Effector CD4-positive, alpha-beta T cell (primary cell): ENCODE data around the gene BORCS6.

Experiments used
- DNase-seq: peaks from one replicate; pipeline ENCODE4 v3.0.0-alpha.2; 2020

BORCS6 gene

DNA sequence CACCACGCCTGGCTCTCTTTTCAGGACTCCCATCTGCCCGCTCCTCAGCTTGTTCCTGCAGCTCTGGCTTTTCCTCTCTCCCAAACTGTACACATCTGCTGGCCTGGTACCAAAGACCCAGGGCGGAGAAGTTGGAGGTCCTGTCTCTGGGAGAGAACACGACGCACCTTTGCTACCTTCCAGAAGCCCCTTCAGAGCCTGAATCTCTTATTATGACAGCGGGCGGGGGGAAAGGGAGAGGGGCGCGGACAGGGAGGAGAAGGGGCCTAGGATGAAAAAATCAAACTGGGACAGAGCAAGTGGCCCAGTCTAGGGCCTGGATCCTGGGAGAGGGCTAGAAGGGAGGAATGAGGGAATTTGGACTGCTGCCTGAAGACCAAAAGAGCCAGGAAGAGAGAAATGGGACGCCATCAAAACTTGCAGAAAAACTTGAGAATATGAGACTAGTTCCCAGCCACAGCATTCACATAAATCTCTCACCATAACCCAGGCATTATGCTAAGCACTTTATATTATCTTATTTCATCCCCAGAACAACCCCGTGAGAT, 35.3 kb downstream of the BORCS6 start:
- DNase-seq: no peak

DNA sequence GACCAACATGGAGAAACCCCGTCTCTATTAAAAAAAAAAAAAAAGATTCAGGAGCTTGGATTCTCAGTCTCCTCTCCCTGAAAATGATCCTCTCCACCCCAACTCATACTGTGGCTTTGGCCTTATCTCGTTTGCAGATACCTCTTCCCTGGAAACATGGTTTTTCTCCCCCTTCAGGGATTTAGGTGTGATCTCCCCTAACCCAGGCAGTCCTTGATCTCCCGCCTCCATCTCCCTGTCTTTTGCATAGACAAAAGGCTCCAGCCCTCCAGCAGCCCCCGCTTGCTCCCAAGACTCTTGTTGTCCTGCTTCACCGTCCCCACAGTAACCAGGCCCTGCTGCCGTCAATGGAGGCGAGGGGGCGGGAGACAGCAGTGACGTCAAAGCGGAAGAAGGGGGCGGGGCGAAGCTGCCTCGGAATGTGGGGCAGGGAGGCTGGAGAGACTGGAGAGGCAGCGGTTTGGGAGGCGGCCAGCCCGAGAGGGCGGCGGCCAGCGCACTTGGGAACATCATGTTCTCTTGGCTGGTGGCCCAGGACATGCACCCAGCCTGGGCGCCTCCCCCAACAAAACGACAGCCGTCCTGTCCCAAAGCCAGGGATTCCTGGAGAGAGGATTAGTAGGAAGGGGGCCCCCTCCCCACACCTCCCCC, 35.9 kb downstream of the BORCS6 start:
- DNase-seq: peak; percentile 89

DNA sequence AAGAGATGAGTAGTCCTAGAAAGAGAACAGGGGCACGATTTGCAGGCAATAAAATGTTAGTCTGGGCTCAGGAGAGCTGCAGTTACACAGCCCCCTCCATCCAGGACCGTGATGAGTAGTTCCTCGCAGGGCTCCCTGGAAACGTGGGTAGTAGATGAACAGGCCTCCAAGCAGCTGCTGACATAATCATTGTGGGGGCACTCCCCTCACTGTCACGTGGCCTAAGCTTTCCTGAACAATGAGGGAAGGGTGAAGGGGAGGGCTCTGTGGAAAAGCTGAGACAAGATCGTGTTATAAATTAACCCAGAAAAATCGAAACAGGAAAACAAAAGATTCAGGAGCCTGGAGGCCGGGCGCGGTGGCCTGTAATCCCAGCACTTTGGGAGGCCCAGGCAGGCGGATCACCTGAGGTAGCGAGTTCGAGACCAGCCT, 36.4 kb downstream of the BORCS6 start:
- peak; percentile 30 for DNase-seq

DNA sequence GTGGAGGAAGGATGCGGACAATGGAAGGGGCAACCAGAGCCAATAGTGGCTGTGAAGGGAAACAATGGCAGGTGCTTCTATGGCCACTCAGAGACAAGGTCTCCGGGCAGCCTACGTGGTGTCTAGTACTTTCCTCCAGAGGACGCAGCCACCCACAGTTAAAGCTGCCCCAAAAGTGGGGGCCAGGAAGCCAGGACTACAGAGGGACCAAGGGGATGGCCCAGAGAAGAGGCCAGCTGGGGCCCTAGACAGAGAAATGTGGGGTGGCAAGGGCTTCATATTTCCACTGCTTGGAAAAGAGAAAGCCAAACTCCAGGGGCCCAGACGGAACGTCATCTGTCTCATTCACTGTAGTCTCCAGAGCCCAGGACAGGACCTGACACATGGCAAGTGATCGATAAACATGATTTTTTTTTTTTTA, 36.9 kb downstream of the BORCS6 start:
- DNase-seq: peak; percentile 3

DNA sequence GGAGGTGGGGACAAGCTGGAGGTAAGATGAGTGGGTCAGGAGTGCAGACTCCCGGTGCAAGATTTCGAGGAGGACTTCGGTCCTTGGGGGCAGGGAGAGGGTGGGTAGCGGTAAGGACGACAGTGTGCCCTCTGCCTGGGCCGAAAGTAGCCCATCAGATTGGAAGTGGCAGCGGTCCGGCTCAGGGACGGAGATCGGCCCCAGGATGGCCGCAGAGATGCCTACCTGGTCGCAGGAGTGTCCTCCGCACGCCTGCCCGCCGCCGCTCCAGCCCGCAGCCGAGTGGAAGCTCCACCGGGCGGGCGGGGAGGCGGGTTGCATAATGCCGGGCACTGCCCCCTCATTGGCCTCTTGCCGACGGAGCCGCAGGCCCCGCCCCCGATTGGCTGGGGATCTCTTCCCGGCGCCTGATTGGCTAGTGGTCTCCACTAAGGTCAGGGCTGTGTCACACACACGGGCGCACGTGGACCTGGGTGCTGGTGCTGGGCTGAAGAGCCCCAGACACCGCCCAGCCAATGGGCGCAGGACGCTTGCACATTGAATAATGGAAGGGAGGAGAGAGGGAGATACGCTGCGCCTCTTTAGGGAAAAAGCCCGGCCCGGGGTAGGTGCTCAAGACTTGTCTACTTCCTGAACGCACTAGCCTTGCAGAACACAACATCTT, 37.7 kb downstream of the BORCS6 start, which contains the start of gene PER1:
TSS of gene PER1 (minus strand) at position 293 of the 664 bp plus-strand sequence. CDS start 1,698 bp downstream, outside the sequence.
- DNase-seq: peak; percentile 80

DNA sequence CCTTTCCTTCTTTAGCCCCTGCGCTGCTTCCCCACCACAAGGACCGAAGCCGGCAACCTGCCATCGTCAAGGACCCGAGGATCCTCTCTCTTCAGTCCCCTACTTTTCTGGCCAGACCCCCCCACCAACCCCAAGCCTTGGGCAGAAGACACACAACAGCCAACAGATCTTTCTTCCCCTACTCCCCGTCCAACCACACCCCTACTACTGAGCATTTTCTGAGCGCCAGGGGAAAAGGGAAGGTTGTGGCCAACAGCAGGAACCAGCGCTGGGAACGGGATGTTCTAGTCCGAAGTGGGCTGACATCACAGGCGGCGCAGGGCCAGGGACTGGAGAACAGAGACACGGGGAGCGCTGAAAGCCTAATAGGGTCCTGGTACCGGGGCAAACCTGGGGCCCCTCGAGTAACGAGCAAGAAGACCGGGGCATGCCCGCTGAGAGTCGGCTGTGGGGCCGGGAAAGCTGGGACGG, 38.3 kb downstream of the BORCS6 start:
- peak; percentile 38 for DNase-seq

DNA sequence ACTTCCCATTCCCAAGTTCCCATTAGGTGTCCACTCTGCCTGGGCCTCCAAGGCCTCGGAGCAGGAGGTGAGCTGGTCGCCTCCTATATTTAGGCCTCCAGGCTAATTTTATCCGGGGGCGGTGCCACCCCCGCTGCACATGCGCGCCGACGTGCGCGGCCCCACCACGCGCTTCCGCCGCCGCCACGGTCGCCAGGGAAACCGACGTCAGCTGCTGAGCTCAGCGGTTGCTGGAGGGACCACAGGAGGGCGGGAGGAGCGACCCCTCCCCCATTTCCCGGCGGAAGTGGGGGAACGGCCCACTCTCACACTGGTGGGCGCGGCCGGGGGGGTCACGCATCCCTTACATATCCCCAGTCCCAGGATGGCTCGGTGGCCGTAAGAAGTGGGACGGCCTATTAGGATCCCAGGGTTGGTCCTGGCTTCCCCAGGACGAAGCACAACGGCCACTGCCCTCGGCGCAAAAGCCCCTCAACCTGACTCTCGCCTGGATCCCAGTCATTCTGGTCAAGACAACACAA, 38.8 kb downstream of the BORCS6 start:
- DNase-seq: peak; percentile 88

DNA sequence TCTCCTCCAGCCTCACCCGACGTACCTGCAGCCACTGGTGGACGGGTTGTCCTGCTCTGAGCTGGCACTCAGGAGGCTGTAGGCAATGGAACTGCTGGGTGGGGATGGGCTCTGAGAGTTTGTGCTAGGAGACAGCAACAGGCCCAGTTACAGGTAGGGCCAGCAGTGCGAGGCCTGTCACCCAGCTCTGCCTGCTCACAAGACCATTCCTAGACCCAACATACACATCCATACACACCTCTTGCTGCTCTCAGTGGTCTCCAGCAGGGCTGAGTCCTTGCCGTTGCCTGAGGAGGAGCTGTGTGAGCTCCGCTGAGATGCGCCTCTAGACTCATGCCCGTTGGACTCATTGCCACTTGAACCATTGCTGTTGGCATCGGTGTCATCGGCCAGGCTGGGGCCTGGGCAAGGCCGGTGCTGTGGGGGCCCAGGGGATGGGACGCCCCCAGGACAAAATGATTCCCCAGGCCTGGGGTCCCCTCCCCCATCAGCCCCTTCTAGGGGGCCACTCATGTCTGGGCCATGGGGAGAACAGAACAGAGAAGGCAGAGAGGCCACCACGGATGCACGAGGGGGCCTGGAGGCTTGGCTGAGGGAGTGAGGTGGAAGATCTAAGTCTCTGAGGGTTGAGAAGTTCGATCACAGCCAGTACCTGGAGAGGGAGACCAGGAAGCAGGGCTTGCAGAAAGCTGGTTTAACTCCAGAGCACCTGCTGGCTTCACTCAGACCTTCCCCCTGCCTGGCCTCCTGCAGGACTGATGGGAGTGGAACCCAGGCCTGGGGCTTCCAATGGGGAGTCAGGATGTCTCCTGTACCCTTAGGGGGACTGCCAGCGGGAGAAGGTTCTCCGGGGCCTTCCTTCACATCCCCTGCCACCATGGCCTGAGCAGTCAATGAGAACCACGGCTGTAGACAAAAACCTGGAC, 39.5 kb downstream of the BORCS6 start:
- DNase-seq: peak; percentile 6

DNA sequence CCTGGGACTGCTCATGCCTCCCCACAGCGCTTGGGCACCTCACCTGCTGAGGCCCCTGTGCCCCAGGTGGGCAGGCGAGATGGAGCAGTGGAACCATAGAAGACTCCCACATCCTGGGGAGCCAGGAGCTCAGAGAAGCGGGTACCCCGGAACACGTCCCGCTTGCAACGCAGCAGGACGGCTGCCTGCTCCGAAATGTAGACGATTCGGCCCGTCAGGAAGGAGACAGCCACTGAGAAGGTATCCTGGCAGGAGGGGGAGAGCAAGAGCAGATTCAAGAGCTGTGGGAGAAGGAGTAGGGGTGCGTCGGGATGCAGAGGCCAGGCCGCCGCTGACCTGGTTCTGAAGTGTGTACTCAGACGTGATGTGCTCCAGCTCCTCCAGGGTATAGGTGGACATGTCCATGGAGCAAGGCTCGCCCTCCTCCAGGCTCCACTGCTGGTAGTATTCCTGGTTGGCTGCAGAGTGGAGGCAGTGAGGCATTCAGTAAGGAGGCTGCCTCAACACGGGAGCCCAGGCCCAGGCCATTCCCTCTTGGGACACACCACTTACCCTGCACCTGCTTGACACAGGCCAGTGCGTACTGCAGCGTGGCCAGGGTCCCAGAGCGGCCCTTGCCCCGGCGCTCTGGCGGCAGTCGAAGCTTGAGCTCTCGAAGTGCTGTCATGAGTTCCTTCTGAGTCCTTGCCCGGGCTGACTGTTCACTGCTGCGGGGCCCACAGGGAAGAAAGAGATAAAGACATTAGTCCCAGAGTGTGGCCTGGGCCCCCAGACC, 40.4 kb downstream of the BORCS6 start:
- peak; percentile 4 for DNase-seq

DNA sequence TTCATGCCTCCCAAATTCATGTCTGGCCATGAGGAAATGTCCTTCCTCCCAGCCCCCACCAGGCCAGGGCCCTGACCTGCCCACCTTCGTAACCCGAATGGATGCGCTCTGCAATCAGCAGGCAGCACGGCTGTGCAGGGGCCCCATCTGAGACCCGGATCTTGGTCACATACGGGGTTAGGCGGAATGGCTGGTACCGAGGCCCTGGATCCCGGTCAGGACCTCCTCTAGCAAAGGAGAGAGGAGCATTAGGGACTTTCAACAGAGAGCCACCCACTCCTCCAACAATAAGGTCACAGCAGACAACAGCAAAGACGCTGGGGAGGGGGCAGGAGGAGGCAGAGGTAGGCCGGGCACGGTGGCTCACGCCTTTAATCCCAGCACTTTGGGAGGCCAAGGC, 41.4 kb downstream of the BORCS6 start:
- DNase-seq: no peak

DNA sequence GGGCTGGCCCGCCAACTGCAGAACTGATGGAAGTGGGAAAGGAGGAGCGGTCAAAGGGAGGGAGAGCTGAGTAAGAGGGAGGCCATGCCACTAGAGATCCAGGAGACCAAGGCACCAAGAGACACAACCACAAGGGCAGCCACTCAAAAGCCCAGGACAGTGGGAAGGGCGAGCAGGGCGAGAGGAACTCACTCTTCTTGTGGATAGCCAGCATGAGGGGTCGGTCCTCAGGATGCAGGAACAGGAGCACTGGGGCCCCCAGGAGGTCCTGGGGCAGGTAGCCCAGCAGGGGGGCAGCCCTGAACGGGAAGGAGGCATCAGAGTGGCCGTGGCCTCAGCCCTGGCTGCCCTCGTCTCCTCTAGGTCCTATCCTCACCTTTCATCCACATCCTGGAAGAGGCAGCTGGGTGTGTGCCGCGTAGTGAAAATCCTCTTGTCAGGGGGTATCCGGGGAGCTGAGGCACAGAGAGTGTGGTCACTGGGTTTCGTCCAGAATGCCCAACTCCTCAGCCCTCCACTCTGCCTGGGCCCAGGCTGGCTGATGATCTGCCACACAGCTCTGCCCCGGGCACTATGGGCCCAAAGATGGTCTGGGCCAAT, 42.1 kb downstream of the BORCS6 start:
- DNase-seq: no peak

DNA sequence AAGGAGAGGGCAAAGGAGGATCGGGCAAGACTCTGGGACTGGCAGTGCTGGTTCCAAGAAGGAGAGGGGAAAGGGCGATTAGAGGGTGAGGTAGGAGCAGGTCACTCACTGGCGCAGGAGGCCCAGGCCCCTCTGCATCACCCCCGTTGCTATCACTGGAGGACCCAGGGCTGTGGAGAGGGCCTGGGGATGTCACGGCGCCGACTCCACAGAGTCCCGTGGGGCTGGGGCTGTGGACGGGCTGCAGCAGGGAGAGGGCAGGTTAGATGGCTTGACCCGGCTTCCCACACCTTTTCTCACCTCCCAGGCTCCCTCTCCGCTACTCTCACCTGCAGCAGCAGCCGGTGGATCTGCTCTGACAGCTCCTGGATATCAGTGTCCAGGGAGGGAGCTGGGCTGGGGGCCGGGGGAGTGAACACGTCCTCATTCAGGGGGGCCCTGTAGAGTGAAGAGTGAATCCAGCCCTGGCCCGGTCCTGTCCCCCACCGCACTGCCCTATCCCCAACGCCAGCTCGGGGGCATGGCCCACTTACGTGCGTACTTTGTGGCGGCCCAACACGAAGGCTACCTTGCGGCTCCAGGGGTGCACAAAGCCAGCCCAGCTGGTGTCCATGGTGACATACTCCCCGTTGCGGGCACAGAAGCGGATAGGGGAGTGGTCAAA, 42.7 kb downstream of the BORCS6 start:
- no peak for DNase-seq

DNA sequence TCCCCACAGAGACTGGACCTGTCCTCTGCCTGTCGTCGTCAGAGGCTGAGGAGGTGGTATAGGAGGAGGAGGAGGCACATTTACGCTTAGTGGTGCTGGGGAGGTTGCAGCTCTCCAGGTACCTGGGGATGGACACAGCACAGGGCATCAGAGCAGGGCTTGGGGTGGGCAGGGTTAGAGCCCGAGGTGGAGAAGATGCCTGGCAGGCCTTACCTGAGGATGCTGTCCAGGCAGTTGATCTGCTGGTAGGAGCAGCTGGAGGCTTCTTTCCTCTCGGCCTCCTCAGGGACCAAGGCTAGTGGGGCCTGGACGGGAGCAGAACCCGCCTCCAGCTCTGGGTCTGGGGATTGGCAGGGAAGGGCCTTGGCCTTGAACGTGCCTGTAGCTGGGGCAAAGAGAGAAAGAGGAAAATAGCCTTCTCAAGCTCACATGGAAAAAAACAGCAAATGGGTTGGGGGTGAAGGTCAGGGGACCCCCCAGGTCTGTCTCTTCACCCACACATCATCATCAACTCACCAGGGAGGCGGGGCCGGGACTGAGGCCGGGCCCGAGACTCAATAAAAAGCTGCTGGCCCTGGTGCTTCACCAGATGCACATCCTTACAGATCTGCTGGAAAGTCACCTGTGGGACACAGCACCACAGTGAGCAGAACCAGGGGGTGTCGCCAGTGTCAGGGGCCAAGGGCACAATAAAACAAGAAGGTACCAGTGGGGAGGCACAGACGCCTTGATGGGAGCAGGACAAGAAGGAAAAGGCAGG, 43.4 kb downstream of the BORCS6 start:
- no peak for DNase-seq

DNA sequence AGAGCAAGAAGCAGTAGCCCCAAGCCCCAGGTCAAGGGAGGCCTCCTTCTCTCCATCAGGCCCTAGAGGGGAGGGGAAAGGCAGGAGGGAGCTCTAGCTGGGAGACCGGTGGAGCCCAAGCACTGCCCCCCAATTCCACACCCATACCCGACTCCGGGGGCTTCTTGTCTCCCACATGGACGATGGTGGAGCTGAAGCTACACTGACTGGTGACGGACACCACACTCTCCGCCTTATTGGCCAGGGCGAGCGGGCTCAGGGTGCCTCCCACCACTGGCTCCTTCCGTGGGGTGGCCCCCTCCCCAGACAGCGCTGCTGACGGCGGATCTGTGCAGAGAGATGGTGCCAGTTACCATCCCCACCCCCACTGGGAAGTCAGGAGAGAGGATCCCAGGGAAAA, 44.2 kb downstream of the BORCS6 start:
- DNase-seq: no peak

DNA sequence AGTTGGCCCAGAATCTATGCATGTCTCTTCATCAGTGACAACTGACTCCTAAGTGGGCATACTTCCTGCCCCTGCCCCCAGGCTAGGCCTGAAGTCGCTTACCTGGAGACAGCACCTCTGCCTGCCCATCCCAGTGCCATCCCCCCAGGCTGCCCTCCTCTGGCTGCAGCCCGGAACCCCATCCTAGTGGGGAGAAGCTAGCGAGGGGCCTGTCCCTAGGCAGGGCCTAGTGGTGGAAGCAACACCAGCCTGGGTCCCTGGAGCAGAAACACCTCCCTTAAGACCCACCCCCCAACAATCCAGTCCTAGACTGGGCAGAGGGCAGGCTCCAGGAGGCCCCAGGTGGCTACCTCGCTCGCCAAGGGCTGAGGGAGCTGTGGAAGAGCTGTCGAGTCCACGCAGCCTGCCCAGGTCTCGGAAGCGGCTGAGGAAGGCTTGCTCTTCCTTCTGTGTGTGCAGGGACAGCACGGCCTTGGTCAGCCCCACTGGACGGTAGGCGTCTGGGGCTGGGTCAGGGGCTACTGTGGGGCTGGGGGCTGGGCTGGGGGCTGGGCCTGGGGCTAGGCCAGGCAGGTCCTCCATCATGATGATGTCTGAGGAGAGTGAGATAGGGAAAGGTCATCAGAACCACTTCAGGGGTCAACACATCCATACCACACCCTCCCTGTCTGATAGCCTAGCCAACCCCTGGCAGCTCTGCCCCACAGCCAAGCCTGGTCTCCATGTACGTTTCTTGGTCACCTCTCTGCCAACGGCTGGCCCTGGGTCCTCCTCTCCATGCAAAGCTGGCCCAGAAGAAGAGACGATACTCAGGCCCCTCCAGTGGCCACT, 45.4 kb downstream of the BORCS6 start:
- no peak for DNase-seq

DNA sequence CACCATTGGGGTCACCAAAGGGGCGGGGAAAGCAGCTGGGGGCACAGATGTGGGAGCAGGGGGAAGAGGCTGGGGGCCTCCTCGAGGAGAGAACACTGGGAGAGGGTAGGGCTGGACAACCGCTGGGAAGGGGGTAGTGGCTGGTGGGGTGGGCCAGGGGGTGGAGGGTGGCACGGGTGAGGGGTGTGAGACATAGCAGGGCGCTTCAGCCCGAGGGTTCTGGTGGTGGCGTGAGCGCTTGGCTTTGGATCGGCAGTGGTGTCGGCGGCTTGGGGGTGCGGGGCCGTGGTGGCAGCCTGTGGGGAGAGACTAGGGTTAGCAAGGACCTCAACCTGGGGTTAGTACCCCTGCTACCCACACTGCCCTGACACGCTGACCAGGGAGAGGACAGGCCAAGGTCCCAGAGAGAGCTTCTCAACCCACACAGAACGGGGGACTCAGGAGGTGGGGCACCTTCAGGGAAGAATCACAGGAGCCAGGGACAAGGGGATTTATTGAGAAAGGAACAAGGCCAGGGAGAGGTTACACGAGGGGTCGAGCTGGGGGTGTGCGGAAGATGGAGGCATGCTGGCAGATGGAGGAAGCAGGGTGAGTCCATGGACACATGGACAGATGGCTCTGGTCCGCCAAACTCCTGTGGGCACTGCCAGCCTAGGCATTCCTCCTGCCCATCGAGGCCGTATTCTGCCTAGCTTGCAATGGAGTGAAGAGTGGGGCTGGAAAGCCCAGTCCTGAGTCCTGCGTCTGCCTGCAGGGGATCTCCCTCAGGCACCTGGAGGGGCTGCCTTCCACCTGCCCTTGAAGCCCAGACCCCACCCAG, 46.2 kb downstream of the BORCS6 start:
- peak; percentile 5 for DNase-seq

DNA sequence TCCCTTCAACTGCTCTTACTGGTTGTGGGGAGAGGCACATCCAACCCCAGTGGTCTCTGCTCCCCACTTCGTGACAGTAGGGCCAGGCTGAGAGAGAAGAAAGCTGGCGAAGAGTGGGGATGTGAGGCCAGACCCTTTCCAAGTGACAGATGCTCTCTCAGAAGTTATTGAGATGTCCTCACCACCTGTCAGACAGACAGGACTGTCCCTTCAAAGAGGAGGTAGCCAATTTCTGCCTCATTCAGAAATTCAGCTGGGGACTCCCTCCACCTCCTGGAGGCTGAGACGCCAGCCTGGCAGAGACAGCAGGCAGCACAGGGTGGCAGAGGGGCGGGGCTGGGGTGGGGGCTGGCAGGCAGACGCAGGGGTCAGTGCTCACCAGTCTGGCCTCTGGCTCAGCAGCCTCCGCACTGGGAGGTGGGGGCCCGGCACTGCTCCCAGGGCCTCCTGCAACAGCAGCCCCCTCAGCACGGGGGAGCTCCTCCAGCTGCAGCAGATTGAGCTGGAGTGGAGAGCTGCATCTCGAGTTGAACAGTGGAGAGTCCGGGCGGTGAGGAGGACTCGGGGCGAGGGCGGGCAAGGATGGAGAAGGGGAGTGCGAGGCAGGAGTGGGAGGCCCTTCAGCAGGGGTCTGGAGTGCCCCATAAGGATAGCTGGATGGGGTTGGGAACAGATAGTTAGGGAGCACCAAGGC, 46.9 kb downstream of the BORCS6 start:
- no peak for DNase-seq
